OCI-LY1 (cell line): ENCODE data around the gene TRIM25.

Experiments used
- H2AFZ ChIP-seq: fragments of 200-600 bp; sonication (generic), shearing (Covaris generic); 2 replicates; pipeline ENCODE4 v1.6.0; 2014; ENCODE audit warnings: antibody characterized with exemption, mild to moderate bottlenecking, low read length
- H3F3A ChIP-seq: fragments of 200-600 bp; sonication (generic), shearing (Covaris generic); 2 replicates; pipeline ENCODE4 v1.6.0; 2014; ENCODE audit warnings: mild to moderate bottlenecking, antibody characterized with exemption, low read length, moderate library complexity; ENCODE audit not compliant: insufficient read depth
- H3K27ac ChIP-seq: fragments of 200-600 bp; sonication (generic); 2 replicates; pipeline ENCODE4 v1.5.1; 2014; ENCODE audit warnings: low read length, mixed run types, mild to moderate bottlenecking, low read depth; ENCODE audit not compliant: poor library complexity, severe bottlenecking
- H3K27me3 ChIP-seq: fragments of 200-600 bp; sonication (generic); 2 replicates; pipeline ENCODE4 v1.6.0; 2014; ENCODE audit warnings: antibody characterized with exemption, mild to moderate bottlenecking, low read length, moderate library complexity; ENCODE audit not compliant: insufficient read depth
- H3K36me3 ChIP-seq: fragments of 200-600 bp; sonication (generic); 2 replicates; pipeline ENCODE4 v1.6.1; 2014; ENCODE audit warnings: mild to moderate bottlenecking, antibody characterized with exemption, low read length, moderate library complexity, mixed read lengths; ENCODE audit not compliant: insufficient read depth
- H3K4me1 ChIP-seq: fragments of 200-600 bp; sonication (generic); 2 replicates; pipeline ENCODE4 v1.5.1; 2014; ENCODE audit warnings: mild to moderate bottlenecking, low read length, moderate library complexity; ENCODE audit not compliant: insufficient read depth, severe bottlenecking
- H3K4me2 ChIP-seq: fragments of 200-600 bp; sonication (generic), shearing (Covaris generic); 2 replicates; pipeline ENCODE4 v1.6.1; 2014; ENCODE audit warnings: low read length
- H3K4me3 ChIP-seq: fragments of 200-600 bp; sonication (generic); 2 replicates; pipeline ENCODE4 v1.5.1; 2014; ENCODE audit warnings: low read length, low read depth, mild to moderate bottlenecking, mixed read lengths; ENCODE audit not compliant: poor library complexity, severe bottlenecking
- H3K79me2 ChIP-seq: fragments of 200-600 bp; shearing (Covaris generic); 2 replicates; pipeline ENCODE4 v1.6.1; 2016; ENCODE audit warnings: mixed run types, low read length, mixed read lengths; ENCODE audit not compliant: insufficient read depth
- H3K9ac ChIP-seq: fragments of 200-600 bp; sonication (generic), shearing (Covaris generic); 2 replicates; pipeline ENCODE4 v1.6.1; 2014; ENCODE audit warnings: mild to moderate bottlenecking, low read length, mixed read lengths
- H3K9me2 ChIP-seq: fragments of 200-600 bp; sonication (generic), shearing (Covaris generic); 2 replicates; pipeline ENCODE4 v1.6.1; 2014; ENCODE audit warnings: low read depth, mild to moderate bottlenecking, low read length, mixed read lengths
- H3K9me3 ChIP-seq: fragments of 200-600 bp; shearing (Covaris generic); 2 replicates; pipeline ENCODE4 v1.6.1; 2014; ENCODE audit warnings: low read length, mixed read lengths
- H4K20me1 ChIP-seq: fragments of 200-600 bp; sonication (generic), shearing (Covaris generic); 2 replicates; pipeline ENCODE4 v1.6.0; 2016; ENCODE audit warnings: mild to moderate bottlenecking, low read length; ENCODE audit not compliant: insufficient read depth
- EZH2 ChIP-seq: fragments of 200-600 bp; sonication (generic), shearing (Covaris generic); IDR thresholded peaks from 2 replicates; pipeline ENCODE4 v1.8.0; 2017; ENCODE audit warnings: borderline replicate concordance, mixed run types, mild to moderate bottlenecking, antibody characterized with exemption, low read length, moderate library complexity, mixed read lengths
- TF ChIP-seq, protein P1 (sequence below): fragments of 200-600 bp; sonication (generic), shearing (Covaris generic); IDR thresholded peaks from 2 replicates; pipeline ENCODE4 v1.5.1; 2017; ENCODE audit warnings: mild to moderate bottlenecking, antibody characterized with exemption, low read length, moderate library complexity, mixed read lengths

Gene TRIM25

GRCh38 chr17:56912105-56912999 lies 1.5 kb downstream of the TRIM25 start:
- H3K79me2 ChIP-seq: peaks cover 11% of the 10 kb centered on the region
- no peaks in the 10 kb centered on the region for H3K9me3 ChIP-seq
- peaks cover 57% of the 10 kb centered on the region for H3K4me1 ChIP-seq
- peak overlapping the region; percentile 30 for H3K27ac ChIP-seq
- TF ChIP-seq, protein P1, sequence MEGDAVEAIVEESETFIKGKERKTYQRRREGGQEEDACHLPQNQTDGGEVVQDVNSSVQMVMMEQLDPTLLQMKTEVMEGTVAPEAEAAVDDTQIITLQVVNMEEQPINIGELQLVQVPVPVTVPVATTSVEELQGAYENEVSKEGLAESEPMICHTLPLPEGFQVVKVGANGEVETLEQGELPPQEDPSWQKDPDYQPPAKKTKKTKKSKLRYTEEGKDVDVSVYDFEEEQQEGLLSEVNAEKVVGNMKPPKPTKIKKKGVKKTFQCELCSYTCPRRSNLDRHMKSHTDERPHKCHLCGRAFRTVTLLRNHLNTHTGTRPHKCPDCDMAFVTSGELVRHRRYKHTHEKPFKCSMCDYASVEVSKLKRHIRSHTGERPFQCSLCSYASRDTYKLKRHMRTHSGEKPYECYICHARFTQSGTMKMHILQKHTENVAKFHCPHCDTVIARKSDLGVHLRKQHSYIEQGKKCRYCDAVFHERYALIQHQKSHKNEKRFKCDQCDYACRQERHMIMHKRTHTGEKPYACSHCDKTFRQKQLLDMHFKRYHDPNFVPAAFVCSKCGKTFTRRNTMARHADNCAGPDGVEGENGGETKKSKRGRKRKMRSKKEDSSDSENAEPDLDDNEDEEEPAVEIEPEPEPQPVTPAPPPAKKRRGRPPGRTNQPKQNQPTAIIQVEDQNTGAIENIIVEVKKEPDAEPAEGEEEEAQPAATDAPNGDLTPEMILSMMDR: no peak
- TF ChIP-seq EZH2: no peak
- no peak overlapping the region for H2AFZ ChIP-seq
- H3K4me3 ChIP-seq: peak overlapping the region; percentile 76
- peak overlapping the region; percentile 77 for H3K9ac ChIP-seq
- peaks cover 19% of the 10 kb centered on the region for H3K36me3 ChIP-seq
- no peaks in the 10 kb centered on the region for H4K20me1 ChIP-seq
- peak overlapping the region; percentile 76 for H3K4me2 ChIP-seq
- peaks cover 3% of the 10 kb centered on the region; the same call in 1 of the 2 replicates for H3F3A ChIP-seq
- H3K9me2 ChIP-seq: no peaks in the 10 kb centered on the region
- H3K27me3 ChIP-seq: no peaks in the 10 kb centered on the region

GRCh38 chr17:56910509-56911235 lies 3.2 kb downstream of the TRIM25 start:
- no peak for TF ChIP-seq EZH2
- TF ChIP-seq, protein P1: no peak
- Histone ChIP-seq H4K20me1 (no peaks in the 10 kb centered on the region), H3K27me3 (no peaks in the 10 kb centered on the region), H3K79me2 (peaks cover 11% of the 10 kb centered on the region), H3K9ac (no peak overlapping the region; the same call in 1 of the 2 replicates), H3K4me1 (peaks cover 57% of the 10 kb centered on the region), H3K4me2 (peak overlapping the region; percentile 52), H3K9me2 (no peaks in the 10 kb centered on the region), H3F3A (peaks cover 3% of the 10 kb centered on the region; the same call in 1 of the 2 replicates), H3K27ac (no peak overlapping the region), H3K9me3 (no peaks in the 10 kb centered on the region), H2AFZ (no peak overlapping the region), H3K4me3 (peak overlapping the region; percentile 2), H3K36me3 (peaks cover 35% of the 10 kb centered on the region)

GRCh38 chr17:56909742-56910508 lies 3.9 kb downstream of the TRIM25 start:
- Histone ChIP-seq H3K4me2 (peak overlapping the region; percentile 52), H3K36me3 (peaks cover 36% of the 10 kb centered on the region), H4K20me1 (no peaks in the 10 kb centered on the region), H3F3A (no peaks in the 10 kb centered on the region), H3K9ac (no peak overlapping the region), H3K27me3 (no peaks in the 10 kb centered on the region), H3K79me2 (peaks cover 11% of the 10 kb centered on the region), H3K4me3 (peak overlapping the region; percentile 2), H3K27ac (no peak overlapping the region), H3K9me2 (no peaks in the 10 kb centered on the region), H3K9me3 (no peaks in the 10 kb centered on the region), H3K4me1 (peaks cover 55% of the 10 kb centered on the region), H2AFZ (no peak overlapping the region)
- TF ChIP-seq, protein P1: no peak
- TF ChIP-seq EZH2: no peak
